ENCODE data around the gene POU6F2.

GRCh38 chr7:39488467-39489393, 511.0 kb downstream of the POU6F2 start:
- TF ChIP-seq EZH2phosphoT487 (IDR thresholded peaks at IDR 0.05; ENCODE audit: insufficient read depth, low read depth) (no peak), EZH2 (IDR thresholded peaks at IDR 0.05; ENCODE audit: insufficient read depth, poor library complexity, severe bottlenecking) (no peak)
